Measurements from ENCODE around the gene PLXDC2. TPM values are rescaled to one million over a fixed set of nuclear protein-coding genes. Genes with fewer than 3 reads are reported as not detected.
"Not testable (repeated sequence)": the region's sequence is repeated elsewhere in the genome, so short reads cannot be mapped to it uniquely, and the experiment has no call there.

PLXDC2 gene
- total RNA-seq, 2 donors from 2014 or later: 0.07 to 0.09 TPM

GRCh38 chr10:19971343-19972052 lies 155.3 kb downstream of the PLXDC2 start:
- DNase-seq (no peak), ATAC-seq (replicated peaks in 1 of 2) (no peak)
- peaks cover 6 to 8% of the 10 kb centered on the region in 2 donors for H3K9me3 Mint-ChIP-seq
- H3K27me3 Mint-ChIP-seq (ENCODE audit: low read depth): no peaks in the 10 kb centered on the region
- no peak overlapping the region for H3K27ac Mint-ChIP-seq
- peaks cover 0 to 2% of the 10 kb centered on the region in 2 donors for H3K36me3 Mint-ChIP-seq (ENCODE audit: insufficient read depth in 2 of 2)
- H3K4me3 Mint-ChIP-seq: no peak overlapping the region
- H3K4me1 Mint-ChIP-seq (ENCODE audit: low read depth): no peaks in the 10 kb centered on the region

DNA sequence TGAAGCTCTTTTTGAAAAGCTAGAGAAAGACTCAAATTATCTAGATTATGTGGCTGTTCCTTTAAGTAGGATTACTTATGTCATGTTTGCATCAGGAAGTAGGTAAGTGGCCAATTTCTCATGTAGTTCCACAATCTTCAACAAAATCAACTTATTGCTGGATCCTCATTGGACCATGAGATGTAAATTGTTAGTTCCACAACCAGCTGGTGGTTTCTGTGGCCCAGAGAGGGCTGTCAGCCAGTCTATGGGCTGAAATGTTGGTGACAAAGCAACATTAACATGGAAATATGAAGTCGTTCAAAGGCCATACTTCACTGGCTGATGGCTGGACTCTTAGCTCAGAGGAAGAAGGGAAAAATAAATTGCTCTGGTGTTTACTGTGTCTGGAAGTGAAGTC lies 157.9 kb downstream of the PLXDC2 start:
- Mint-ChIP-seq H3K27ac (no peak overlapping the region), H3K4me3 (no peak overlapping the region), H3K27me3 (ENCODE audit: low read depth) (no peaks in the 10 kb centered on the region), H3K36me3 (ENCODE audit: insufficient read depth in 2 of 2) (peaks cover 0 to 4% of the 10 kb centered on the region in 2 donors), H3K4me1 (ENCODE audit: low read depth) (no peaks in the 10 kb centered on the region), H3K9me3 (peaks cover 6 to 10% of the 10 kb centered on the region in 2 donors)
- DNase-seq (no peak), ATAC-seq (replicated peaks in 1 of 2) (no peak)

- Mint-ChIP-seq H3K4me1 (ENCODE audit: low read depth) (no peaks in the 10 kb centered on the region), H3K27me3 (ENCODE audit: low read depth) (no peaks in the 10 kb centered on the region), H3K9me3 (peaks cover 6 to 10% of the 10 kb centered on the region in 2 donors), H3K27ac (no peak overlapping the region), H3K4me3 (no peak overlapping the region), H3K36me3 (ENCODE audit: insufficient read depth in 2 of 2) (peaks cover 0 to 4% of the 10 kb centered on the region in 2 donors)
- no peak for DNase-seq
- ATAC-seq (replicated peaks in 1 of 2): no peak
These were observed 158.3 kb downstream of the PLXDC2 start for GRCh38 chr10:19974554-19974953.

- no peaks in the 10 kb centered on the region for H3K27me3 Mint-ChIP-seq (ENCODE audit: low read depth)
- DNase-seq: no peak
- no peak for ATAC-seq (replicated peaks in 1 of 2)
- no peak overlapping the region for H3K27ac Mint-ChIP-seq
- H3K4me3 Mint-ChIP-seq: no peak overlapping the region
- peaks cover 0 to 7% of the 10 kb centered on the region in 2 donors for H3K9me3 Mint-ChIP-seq
- peaks cover 0 to 3% of the 10 kb centered on the region in 2 donors for H3K36me3 Mint-ChIP-seq (ENCODE audit: insufficient read depth in 2 of 2)
- H3K4me1 Mint-ChIP-seq (ENCODE audit: low read depth): no peaks in the 10 kb centered on the region
These were observed 160.9 kb downstream of the PLXDC2 start for GRCh38 chr10:19977097-19977521.

DNA sequence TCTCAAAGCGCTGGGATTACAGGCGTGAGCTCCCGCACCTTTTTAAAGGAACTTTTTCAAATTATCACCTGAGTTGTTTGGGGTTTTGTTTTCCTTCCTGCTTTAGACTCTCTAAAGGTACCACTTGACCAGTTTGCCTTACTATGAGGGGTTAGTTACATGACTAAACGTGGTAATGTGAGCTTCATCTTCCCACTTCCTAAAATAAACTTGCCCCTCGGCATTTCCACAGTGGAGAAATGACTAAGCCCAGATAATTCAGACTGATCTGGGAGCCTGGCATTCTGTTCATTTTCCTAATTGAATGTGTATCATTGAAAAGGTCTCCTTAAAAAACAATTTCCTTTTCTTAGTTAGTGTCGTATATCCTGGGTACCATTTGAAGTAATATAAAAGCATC lies 163.4 kb downstream of the PLXDC2 start:
- H3K9me3 Mint-ChIP-seq: peaks cover 0 to 6% of the 10 kb centered on the region in 2 donors
- no peak for ATAC-seq (replicated peaks in 1 of 2)
- no peak overlapping the region for H3K4me3 Mint-ChIP-seq
- H3K27me3 Mint-ChIP-seq (ENCODE audit: low read depth): no peaks in the 10 kb centered on the region
- H3K36me3 Mint-ChIP-seq (ENCODE audit: insufficient read depth in 2 of 2): peaks cover 0 to 3% of the 10 kb centered on the region in 2 donors
- no peak overlapping the region for H3K27ac Mint-ChIP-seq
- no peaks in the 10 kb centered on the region for H3K4me1 Mint-ChIP-seq (ENCODE audit: low read depth)
- no peak for DNase-seq

GRCh38 chr10:19983880-19984565 lies 167.8 kb downstream of the PLXDC2 start:
- Mint-ChIP-seq H3K9me3 (no peaks in the 10 kb centered on the region), H3K36me3 (ENCODE audit: insufficient read depth in 2 of 2) (no peaks in the 10 kb centered on the region), H3K4me3 (no peak overlapping the region), H3K27me3 (ENCODE audit: low read depth) (no peaks in the 10 kb centered on the region), H3K27ac (no peak overlapping the region), H3K4me1 (ENCODE audit: low read depth) (no peaks in the 10 kb centered on the region)
- ATAC-seq (replicated peaks in 1 of 2): no peak
- DNase-seq: no peak

DNA sequence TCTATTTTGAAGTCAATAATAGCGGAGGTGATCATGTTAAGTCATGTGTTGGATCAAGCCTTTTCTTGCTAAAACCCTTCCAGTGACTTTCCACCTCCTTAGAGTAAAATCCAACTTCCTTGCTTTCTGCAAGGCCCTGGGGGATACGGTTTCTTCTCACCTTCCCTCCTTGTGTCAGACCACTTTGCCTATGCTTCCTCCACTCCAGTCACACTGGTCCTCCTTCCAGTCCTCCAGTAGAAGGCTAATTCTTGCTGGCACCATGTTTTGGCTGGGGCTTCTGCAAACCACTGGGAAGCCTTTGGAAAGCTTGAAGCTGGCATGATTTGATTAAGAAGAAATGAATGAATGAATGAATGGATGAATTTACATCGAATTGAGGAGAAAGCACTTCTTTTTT lies 169.5 kb downstream of the PLXDC2 start:
- H3K27me3 Mint-ChIP-seq (ENCODE audit: low read depth): no peaks in the 10 kb centered on the region
- ATAC-seq (replicated peaks in 1 of 2): no peak
- H3K27ac Mint-ChIP-seq: no peak overlapping the region
- no peak for DNase-seq
- no peaks in the 10 kb centered on the region for H3K4me1 Mint-ChIP-seq (ENCODE audit: low read depth)
- no peaks in the 10 kb centered on the region for H3K36me3 Mint-ChIP-seq (ENCODE audit: insufficient read depth in 2 of 2)
- H3K9me3 Mint-ChIP-seq: no peaks in the 10 kb centered on the region
- no peak overlapping the region for H3K4me3 Mint-ChIP-seq

DNA sequence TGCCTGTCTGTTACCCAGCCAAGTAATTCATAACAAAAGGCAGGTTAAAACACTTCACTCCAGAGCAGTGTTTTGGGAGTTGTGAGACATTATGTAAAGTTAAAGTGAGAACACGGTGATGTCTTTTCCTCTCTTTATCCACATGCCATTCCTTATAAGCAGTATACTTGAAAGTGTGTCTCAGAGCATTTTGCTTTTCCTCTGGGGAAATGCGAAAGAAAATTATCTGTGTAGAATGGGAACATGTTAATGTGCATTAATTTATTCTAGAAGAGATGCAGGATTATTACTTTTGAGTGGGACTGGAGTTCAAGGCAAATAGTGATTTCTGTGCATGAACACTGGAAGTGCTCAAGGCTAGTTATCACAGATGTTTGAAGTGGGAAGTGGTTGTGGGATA lies 170.4 kb downstream of the PLXDC2 start:
- H3K4me1 Mint-ChIP-seq (ENCODE audit: low read depth): no peaks in the 10 kb centered on the region
- H3K4me3 Mint-ChIP-seq: no peak overlapping the region
- DNase-seq (no peak), ATAC-seq (replicated peaks in 1 of 2) (no peak)
- no peaks in the 10 kb centered on the region for H3K36me3 Mint-ChIP-seq (ENCODE audit: insufficient read depth in 2 of 2)
- H3K9me3 Mint-ChIP-seq: no peaks in the 10 kb centered on the region
- no peak overlapping the region for H3K27ac Mint-ChIP-seq
- H3K27me3 Mint-ChIP-seq (ENCODE audit: low read depth): no peaks in the 10 kb centered on the region

- peaks cover 0 to 4% of the 10 kb centered on the region in 2 donors for H3K9me3 Mint-ChIP-seq
- H3K27me3 Mint-ChIP-seq (ENCODE audit: low read depth): no peaks in the 10 kb centered on the region
- no peak overlapping the region for H3K27ac Mint-ChIP-seq
- no peak overlapping the region for H3K4me3 Mint-ChIP-seq
- H3K36me3 Mint-ChIP-seq (ENCODE audit: insufficient read depth in 2 of 2): no peaks in the 10 kb centered on the region
- H3K4me1 Mint-ChIP-seq (ENCODE audit: low read depth): no peaks in the 10 kb centered on the region
- ATAC-seq (replicated peaks in 1 of 2): no peak
- DNase-seq: no peak
These were observed 171.7 kb downstream of the PLXDC2 start for GRCh38 chr10:19987931-19988330.

GRCh38 chr10:19993714-19994315 lies 177.6 kb downstream of the PLXDC2 start:
- ATAC-seq (replicated peaks in 1 of 2) (no peak), DNase-seq (no peak)
- no peaks in the 10 kb centered on the region for H3K27me3 Mint-ChIP-seq (ENCODE audit: low read depth)
- no peaks in the 10 kb centered on the region for H3K4me1 Mint-ChIP-seq (ENCODE audit: low read depth)
- no peak overlapping the region for H3K4me3 Mint-ChIP-seq
- no peaks in the 10 kb centered on the region for H3K36me3 Mint-ChIP-seq (ENCODE audit: insufficient read depth in 2 of 2)
- peaks cover 3 to 7% of the 10 kb centered on the region in 2 donors for H3K9me3 Mint-ChIP-seq
- no peak overlapping the region for H3K27ac Mint-ChIP-seq

- Mint-ChIP-seq H3K36me3 (ENCODE audit: insufficient read depth in 2 of 2) (no peaks in the 10 kb centered on the region), H3K4me1 (ENCODE audit: low read depth) (no peaks in the 10 kb centered on the region), H3K27me3 (ENCODE audit: low read depth) (no peaks in the 10 kb centered on the region), H3K9me3 (peaks cover 4 to 7% of the 10 kb centered on the region in 2 donors), H3K4me3 (no peak overlapping the region), H3K27ac (no peak overlapping the region)
- ATAC-seq (replicated peaks in 1 of 2) (no peak), DNase-seq (no peak)
These were observed 182.2 kb downstream of the PLXDC2 start for GRCh38 chr10:19998482-19998881.

DNA sequence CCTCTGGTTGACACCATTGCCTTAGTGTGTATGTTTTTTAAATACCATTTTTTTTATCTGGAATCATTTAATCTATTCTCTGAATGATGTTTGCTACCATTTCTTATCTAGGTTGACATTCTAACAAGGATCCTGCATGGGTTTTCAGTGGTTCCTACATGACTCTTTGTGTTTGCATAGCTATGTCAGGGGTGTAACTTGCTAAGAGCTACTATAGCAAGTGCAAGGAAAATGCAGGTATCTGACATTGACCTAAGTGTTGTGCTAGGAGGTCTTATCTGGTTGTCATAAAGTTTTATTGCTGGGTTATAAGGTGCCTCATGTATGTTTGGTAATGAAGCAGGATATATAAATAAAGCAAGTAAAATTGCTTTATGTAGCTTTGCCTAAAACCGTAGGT lies 183.2 kb downstream of the PLXDC2 start:
- H3K4me1 Mint-ChIP-seq (ENCODE audit: low read depth): no peaks in the 10 kb centered on the region
- no peak overlapping the region for H3K27ac Mint-ChIP-seq
- H3K27me3 Mint-ChIP-seq (ENCODE audit: low read depth): no peaks in the 10 kb centered on the region
- ATAC-seq (replicated peaks in 1 of 2) (no peak), DNase-seq (no peak)
- no peaks in the 10 kb centered on the region for H3K36me3 Mint-ChIP-seq (ENCODE audit: insufficient read depth in 2 of 2)
- peaks cover 3 to 7% of the 10 kb centered on the region in 2 donors for H3K9me3 Mint-ChIP-seq
- H3K4me3 Mint-ChIP-seq: no peak overlapping the region

DNA sequence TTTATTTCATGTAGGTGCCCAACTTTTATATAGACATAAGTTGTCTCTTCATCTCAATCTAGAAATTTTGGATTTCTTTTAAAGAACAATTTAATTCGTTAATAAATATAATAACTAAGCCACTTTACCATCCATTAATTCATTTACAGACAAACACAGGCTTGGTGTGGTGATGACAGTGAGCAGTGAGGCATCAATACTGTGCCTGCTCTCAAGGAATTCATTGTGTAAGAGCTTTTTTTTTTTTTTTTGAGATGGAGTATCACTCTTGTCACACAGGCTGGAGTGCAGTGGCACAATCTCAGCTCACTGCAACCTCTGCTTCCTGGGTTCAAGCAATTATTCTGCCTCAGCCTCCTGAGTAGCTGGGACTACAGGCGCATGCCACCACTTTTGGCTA lies 185.8 kb downstream of the PLXDC2 start:
- not testable (repeated sequence) for H3K27me3 Mint-ChIP-seq (ENCODE audit: low read depth); DNase-seq; H3K4me1 Mint-ChIP-seq (ENCODE audit: low read depth); H3K27ac Mint-ChIP-seq; H3K36me3 Mint-ChIP-seq (ENCODE audit: insufficient read depth in 2 of 2); H3K4me3 Mint-ChIP-seq; ATAC-seq (replicated peaks in 1 of 2); H3K9me3 Mint-ChIP-seq

Data from activated T-cell treated with anti-CD3 and anti-CD28 coated beads, Interleukin-2, amount 50 U/mL, for 72 hours (primary cell).